ENCODE data around the gene TMEM231.

TMEM231 gene

GRCh38 chr16:75567911-75568310 is 11.9 kb upstream of the TMEM231 start:
- TF ChIP-seq CTCF (IDR thresholded peaks at IDR 0.05; ENCODE audit: borderline replicate concordance, control extremely low read depth, extremely low read depth, insufficient read depth, missing control alignments) = no peak
- in situ Hi-C loops (cut with MboI; ENCODE audit: low sequenced_read_pairs, unreplicated experiment) = no loop called here
- no peak for DNase-seq (ENCODE audit: low spot score)

GRCh38 chr16:75566758-75567255 is 10.8 kb upstream of the TMEM231 start:
- peak; percentile 24 for DNase-seq (ENCODE audit: low spot score)
- no peak for TF ChIP-seq CTCF (IDR thresholded peaks at IDR 0.05; ENCODE audit: borderline replicate concordance, control extremely low read depth, extremely low read depth, insufficient read depth, missing control alignments)
- in situ Hi-C loops (cut with MboI; ENCODE audit: low sequenced_read_pairs, unreplicated experiment) = no loop called here

GRCh38 chr16:75566040-75566757 is 10.1 kb upstream of the TMEM231 start, which contains the start of gene GABARAPL2:
GABARAPL2 (plus strand) TSS chr16:75566379; CDS start chr16:75566487, 108 bp downstream.
- TF ChIP-seq CTCF (IDR thresholded peaks at IDR 0.05; ENCODE audit: borderline replicate concordance, control extremely low read depth, extremely low read depth, insufficient read depth, missing control alignments) = no peak
- DNase-seq (ENCODE audit: low spot score) = peak; percentile 92
- in situ Hi-C loops (cut with MboI; ENCODE audit: low sequenced_read_pairs, unreplicated experiment) = no loop called here

- no peak for TF ChIP-seq CTCF (IDR thresholded peaks at IDR 0.05; ENCODE audit: borderline replicate concordance, control extremely low read depth, extremely low read depth, insufficient read depth, missing control alignments)
- in situ Hi-C loops (cut with MboI; ENCODE audit: low sequenced_read_pairs, unreplicated experiment) = no loop called here
- no peak for DNase-seq (ENCODE audit: low spot score)
These were observed 9.6 kb upstream of the TMEM231 start for GRCh38 chr16:75565640-75566039.

GRCh38 chr16:75559564-75560372 is 3.7 kb upstream of the TMEM231 start:
- DNase-seq (ENCODE audit: low spot score) = no peak
- in situ Hi-C loops (cut with MboI; ENCODE audit: low sequenced_read_pairs, unreplicated experiment) = no loop called here
- TF ChIP-seq CTCF (IDR thresholded peaks at IDR 0.05; ENCODE audit: borderline replicate concordance, control extremely low read depth, extremely low read depth, insufficient read depth, missing control alignments) = no peak

- no peak for DNase-seq (ENCODE audit: low spot score)
- no peak for TF ChIP-seq CTCF (IDR thresholded peaks at IDR 0.05; ENCODE audit: borderline replicate concordance, control extremely low read depth, extremely low read depth, insufficient read depth, missing control alignments)
- in situ Hi-C loops (cut with MboI; ENCODE audit: low sequenced_read_pairs, unreplicated experiment) = no loop called here
These were observed 2.9 kb upstream of the TMEM231 start for GRCh38 chr16:75558846-75559401.
